Stomach smooth muscle (tissue), 2 donors: ENCODE data around the gene TMEM236.

Experiments
- H3K27ac ChIP-seq: one replicate; pipeline ENCODE4 v1.7.0; 2013; ENCODE audit warnings: mild to moderate bottlenecking, low read length, inconsistent platforms
- H3K27me3 ChIP-seq, 2 donors: one replicate each; pipeline ENCODE4 v1.7.0; 2013; ENCODE audit warnings: low read length in 2 of 2; ENCODE audit not compliant: insufficient read depth in 2 of 2, control insufficient read depth in 1 of 2
- H3K36me3 ChIP-seq, 2 donors: one replicate each; pipeline ENCODE4 v1.7.0; 2013; ENCODE audit warnings: low read length in 2 of 2; ENCODE audit not compliant: control insufficient read depth in 2 of 2, insufficient read depth in 2 of 2
- H3K4me1 ChIP-seq: one replicate; pipeline ENCODE4 v1.7.0; 2013; ENCODE audit warnings: low read length; ENCODE audit not compliant: control insufficient read depth, insufficient read depth
- H3K4me3 ChIP-seq, 2 donors: one replicate each; pipeline ENCODE4 v1.7.0; 2013; ENCODE audit warnings: low read length in 2 of 2
- H3K9ac ChIP-seq, 2 donors: one replicate each; pipeline ENCODE4 v1.7.0; 2013; ENCODE audit warnings: low read length in 2 of 2, mild to moderate bottlenecking in 1 of 2
- H3K9me3 ChIP-seq, 2 donors: one replicate each; pipeline ENCODE4 v1.7.0; 2013; ENCODE audit warnings: low read length in 2 of 2; ENCODE audit not compliant: control insufficient read depth in 2 of 2
- donor health status: healthy.
- donor health status: Pancreatic carcinoma.

TMEM236 gene

DNA sequence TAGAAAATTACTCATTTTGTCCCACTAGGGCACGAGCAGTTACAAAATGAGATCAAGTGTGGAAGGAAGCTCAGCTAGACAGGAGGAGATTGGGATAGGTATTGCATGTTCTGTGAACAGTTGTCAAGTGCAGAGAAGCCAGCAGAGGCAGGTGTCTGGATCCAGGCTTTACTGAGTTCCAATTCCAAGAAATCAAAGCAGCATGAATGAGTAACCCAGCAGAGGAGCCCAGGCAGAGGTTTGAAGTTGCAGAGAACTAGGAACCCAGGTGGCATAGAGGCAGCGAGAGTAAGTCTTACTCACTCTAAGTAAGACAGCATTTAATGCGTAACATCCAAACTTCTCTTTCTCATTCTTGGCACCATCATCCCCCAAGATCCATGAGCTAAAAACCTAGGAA lies 68.9 kb downstream of the TMEM236 start:
- Histone ChIP-seq H3K27ac (no peak overlapping the region), H3K4me1 (no peaks in the 10 kb centered on the region), H3K4me3 (no peak overlapping the region), H3K9ac (no peak overlapping the region), H3K9me3 (no peaks in the 10 kb centered on the region), H3K36me3 (no peaks in the 10 kb centered on the region), H3K27me3 (no peaks in the 10 kb centered on the region)

DNA sequence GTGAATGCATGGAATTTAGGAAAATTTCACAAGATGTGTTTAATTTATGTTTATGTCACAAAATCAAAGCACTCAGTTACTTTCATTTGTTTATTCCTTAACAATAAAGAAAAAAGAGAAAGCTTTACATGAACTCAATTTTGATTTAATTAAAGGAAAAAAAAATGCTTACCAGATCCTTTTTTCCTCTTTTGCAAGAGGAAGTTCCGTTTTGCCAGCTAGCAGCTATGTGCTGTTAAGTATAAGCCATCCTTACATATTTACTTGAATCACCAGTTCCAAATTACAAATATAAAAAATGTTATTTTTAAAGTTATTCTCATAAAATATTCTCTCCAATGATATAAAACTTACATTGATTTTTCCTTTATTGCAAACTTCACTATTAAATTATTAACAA lies 69.9 kb downstream of the TMEM236 start:
- no peak overlapping the region for H3K9ac ChIP-seq
- no peak overlapping the region for H3K4me3 ChIP-seq
- H3K27ac ChIP-seq: no peak overlapping the region
- no peaks in the 10 kb centered on the region for H3K9me3 ChIP-seq
- H3K4me1 ChIP-seq: no peaks in the 10 kb centered on the region
- H3K27me3 ChIP-seq: no peaks in the 10 kb centered on the region
- no peaks in the 10 kb centered on the region for H3K36me3 ChIP-seq

DNA sequence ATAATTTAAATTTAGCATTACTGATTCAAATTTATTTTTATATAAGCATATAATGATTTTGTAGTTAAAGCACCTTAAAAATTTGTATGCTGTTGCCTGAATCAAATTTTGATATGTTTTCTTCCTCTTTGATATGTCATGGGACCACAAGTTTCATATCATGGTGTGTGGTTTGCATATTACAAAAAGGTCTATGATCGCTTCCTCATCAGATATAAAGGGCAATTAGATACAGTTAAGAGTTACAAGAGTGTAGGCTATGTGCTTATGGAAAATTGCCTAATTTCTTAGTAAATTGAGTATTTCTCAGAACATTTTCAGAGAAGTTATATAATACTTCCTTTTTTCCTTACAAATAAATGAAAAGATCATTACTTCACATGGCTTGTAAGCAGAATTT lies 79.3 kb downstream of the TMEM236 start:
- Histone ChIP-seq H3K4me3 (no peak overlapping the region), H3K36me3 (no peaks in the 10 kb centered on the region), H3K4me1 (peaks cover 3% of the 10 kb centered on the region), H3K27me3 (no peaks in the 10 kb centered on the region), H3K9me3 (no peaks in the 10 kb centered on the region), H3K27ac (no peak overlapping the region), H3K9ac (no peak overlapping the region)

DNA sequence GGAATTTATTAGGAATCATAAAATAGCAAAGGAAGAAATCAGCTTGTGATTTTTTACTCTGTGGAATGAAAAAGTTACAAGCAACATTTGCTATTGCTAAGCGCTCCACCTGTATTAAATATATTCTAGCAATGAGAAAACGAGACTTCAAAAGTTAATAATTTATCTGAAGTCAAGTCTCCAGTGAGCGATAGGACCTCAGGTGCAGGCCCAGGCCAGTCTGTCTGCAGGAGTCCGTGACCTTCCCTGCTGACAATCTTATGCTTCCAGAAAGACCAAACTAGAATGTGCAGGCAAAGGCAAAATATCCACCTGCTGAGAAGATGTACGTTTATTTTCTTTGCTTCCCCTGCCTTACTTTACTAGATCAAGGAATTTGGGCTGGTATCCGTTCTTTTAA lies 79.9 kb downstream of the TMEM236 start:
- no peak overlapping the region for H3K27ac ChIP-seq
- H3K9ac ChIP-seq: no peak overlapping the region
- no peaks in the 10 kb centered on the region for H3K36me3 ChIP-seq
- H3K27me3 ChIP-seq: no peaks in the 10 kb centered on the region
- no peaks in the 10 kb centered on the region for H3K9me3 ChIP-seq
- H3K4me3 ChIP-seq: no peak overlapping the region
- H3K4me1 ChIP-seq: peaks cover 3% of the 10 kb centered on the region

DNA sequence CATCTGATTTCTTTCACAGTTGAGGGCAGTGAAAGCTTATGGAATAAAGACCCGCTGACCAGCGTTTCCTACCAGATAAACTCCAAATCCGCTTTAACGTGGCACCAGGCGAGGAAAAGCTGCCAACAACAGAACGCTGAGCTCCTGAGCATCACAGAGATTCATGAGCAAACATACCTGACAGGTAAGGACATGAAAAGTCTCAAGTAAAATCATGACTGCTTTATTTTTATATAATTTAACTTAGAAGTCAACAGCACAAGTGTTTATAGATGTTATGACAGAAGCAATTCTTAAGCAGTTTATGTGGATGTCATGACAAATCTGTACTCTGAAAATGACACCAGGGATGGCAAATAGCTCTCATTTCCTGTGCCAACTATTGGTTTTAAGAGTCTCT lies 81.7 kb downstream of the TMEM236 start:
- H3K4me1 ChIP-seq: peaks cover 3% of the 10 kb centered on the region
- H3K4me3 ChIP-seq: no peak overlapping the region
- no peaks in the 10 kb centered on the region for H3K36me3 ChIP-seq
- H3K9ac ChIP-seq: no peak overlapping the region
- H3K27ac ChIP-seq: no peak overlapping the region
- H3K9me3 ChIP-seq: no peaks in the 10 kb centered on the region
- no peaks in the 10 kb centered on the region for H3K27me3 ChIP-seq

DNA sequence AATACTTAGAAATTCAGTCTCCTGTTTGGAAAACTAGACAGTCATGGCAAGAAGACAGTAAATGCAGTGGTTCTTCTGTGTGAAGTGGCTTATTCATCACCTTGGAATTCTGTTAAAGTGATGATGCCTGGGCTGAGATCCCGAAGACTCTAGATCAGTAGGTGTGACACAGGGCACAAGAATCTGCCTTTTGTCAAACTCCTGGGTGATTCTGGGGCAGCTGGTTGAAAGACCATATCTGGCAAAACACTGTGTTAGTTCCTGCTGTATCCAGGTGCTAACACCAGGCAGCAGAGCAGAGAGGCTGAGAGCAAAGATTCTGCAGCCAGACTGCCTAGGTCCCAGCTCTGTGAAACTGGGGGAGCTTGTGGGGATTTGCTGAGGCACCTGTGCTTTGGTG lies 83.7 kb downstream of the TMEM236 start:
- no peaks in the 10 kb centered on the region for H3K36me3 ChIP-seq
- no peaks in the 10 kb centered on the region for H3K27me3 ChIP-seq
- no peaks in the 10 kb centered on the region for H3K9me3 ChIP-seq
- H3K4me3 ChIP-seq: no peak overlapping the region
- peaks cover 3% of the 10 kb centered on the region for H3K4me1 ChIP-seq
- no peak overlapping the region for H3K9ac ChIP-seq
- H3K27ac ChIP-seq: no peak overlapping the region

DNA sequence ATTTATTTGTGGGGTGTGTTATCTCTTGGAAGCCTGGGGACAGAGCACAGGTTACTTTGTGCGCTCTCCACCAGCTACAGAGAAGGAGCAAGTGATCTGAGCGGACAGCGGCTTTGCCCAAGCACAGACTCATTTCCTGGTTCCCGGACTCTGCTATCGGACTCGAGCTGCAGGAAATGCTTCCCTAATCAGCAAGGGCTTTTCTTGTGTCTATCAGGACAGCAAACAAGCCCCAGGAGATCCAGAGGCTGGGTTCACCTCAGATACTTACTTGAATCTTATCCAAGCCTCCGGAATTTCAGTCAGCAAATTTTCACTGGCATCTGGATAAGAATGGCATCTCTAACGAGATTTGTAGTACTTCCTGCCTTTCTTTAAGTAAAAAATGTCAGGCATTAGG lies 84.9 kb downstream of the TMEM236 start:
- no peaks in the 10 kb centered on the region for H3K27me3 ChIP-seq
- no peaks in the 10 kb centered on the region for H3K9me3 ChIP-seq
- H3K36me3 ChIP-seq: no peaks in the 10 kb centered on the region
- peak overlapping the region in 1 of 2 donors; percentile 29 for H3K9ac ChIP-seq
- H3K4me3 ChIP-seq: peak overlapping the region in 1 of 2 donors; percentile 35
- peaks cover 3% of the 10 kb centered on the region for H3K4me1 ChIP-seq
- H3K27ac ChIP-seq: no peak overlapping the region

GRCh38 chr10:17838080-17838648 lies 86.2 kb downstream of the TMEM236 start:
- Histone ChIP-seq H3K27me3 (no peaks in the 10 kb centered on the region), H3K9me3 (no peaks in the 10 kb centered on the region), H3K4me3 (no peak overlapping the region), H3K9ac (no peak overlapping the region), H3K4me1 (peaks cover 3% of the 10 kb centered on the region), H3K36me3 (no peaks in the 10 kb centered on the region), H3K27ac (no peak overlapping the region)

DNA sequence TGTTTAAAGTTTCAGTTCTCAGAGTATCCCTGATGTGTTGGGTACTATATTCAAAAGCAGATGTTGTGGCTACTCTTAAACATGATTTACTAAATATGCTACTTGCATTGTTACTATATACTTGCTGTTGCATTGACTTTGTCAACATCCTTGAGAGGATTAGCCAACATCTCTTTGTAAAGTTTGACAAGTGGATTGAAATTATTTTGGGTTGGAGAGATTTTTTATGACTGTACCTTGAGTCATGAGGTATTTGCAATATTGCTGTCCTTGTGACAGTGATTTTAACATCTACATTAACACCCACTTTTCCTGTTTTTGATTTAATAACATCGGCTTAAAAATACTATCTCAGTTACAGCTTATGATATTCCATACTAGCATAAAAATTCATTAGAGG lies 89.0 kb downstream of the TMEM236 start:
- H3K4me3 ChIP-seq: no peak overlapping the region
- no peaks in the 10 kb centered on the region for H3K27me3 ChIP-seq
- no peak overlapping the region for H3K27ac ChIP-seq
- H3K9me3 ChIP-seq: no peaks in the 10 kb centered on the region
- H3K36me3 ChIP-seq: no peaks in the 10 kb centered on the region
- H3K4me1 ChIP-seq: no peaks in the 10 kb centered on the region
- H3K9ac ChIP-seq: no peak overlapping the region

DNA sequence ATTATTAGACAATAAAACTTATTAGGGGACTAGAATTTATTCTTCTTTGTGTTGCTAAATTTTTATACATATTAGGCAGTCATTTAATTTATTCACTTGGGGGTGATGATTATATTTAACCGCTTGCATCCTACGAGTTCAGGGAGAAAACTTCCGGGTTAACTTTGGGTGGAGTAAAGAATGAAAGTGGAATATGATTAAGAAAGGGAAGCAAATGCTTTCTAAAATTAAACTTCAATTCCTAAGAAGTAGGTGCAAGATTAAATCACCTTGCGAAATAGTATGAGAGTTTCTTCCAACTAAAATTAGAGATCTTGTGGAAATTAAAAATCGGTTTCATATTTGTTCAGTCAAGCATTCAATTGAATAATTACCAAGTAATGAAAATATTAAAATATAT lies 90.6 kb downstream of the TMEM236 start:
- Histone ChIP-seq H3K9ac (no peak overlapping the region), H3K4me1 (no peaks in the 10 kb centered on the region), H3K4me3 (no peak overlapping the region), H3K27ac (no peak overlapping the region), H3K36me3 (no peaks in the 10 kb centered on the region), H3K9me3 (no peaks in the 10 kb centered on the region), H3K27me3 (no peaks in the 10 kb centered on the region)

- H3K27ac ChIP-seq: no peak overlapping the region
- no peaks in the 10 kb centered on the region for H3K27me3 ChIP-seq
- no peaks in the 10 kb centered on the region for H3K9me3 ChIP-seq
- H3K4me3 ChIP-seq: no peak overlapping the region
- no peak overlapping the region for H3K9ac ChIP-seq
- no peaks in the 10 kb centered on the region for H3K4me1 ChIP-seq
- H3K36me3 ChIP-seq: no peaks in the 10 kb centered on the region
These were observed 95.7 kb downstream of the TMEM236 start for GRCh38 chr10:17847585-17848296.
